H9 (cell line): ENCODE data around the gene RAI14. TPM values are rescaled to one million over a fixed set of nuclear protein-coding genes. Genes with fewer than 3 reads are reported as not detected.

ENCODE experiments used
- DNase-seq: peaks from one replicate; pipeline ENCODE4 v3.0.0-alpha.2; 2017
- H2AFZ ChIP-seq: one replicate; pipeline ENCODE4 v1.6.1; 2013; ENCODE audit warnings: mild to moderate bottlenecking, low read length, control low read depth, moderate library complexity
- H2AK5ac ChIP-seq: 2 replicates; pipeline ENCODE4 v1.6.1; 2013; ENCODE audit warnings: low read length, control low read depth, mixed read lengths; ENCODE audit not compliant: insufficient read length
- H2BK120ac ChIP-seq: one replicate; pipeline ENCODE4 v1.6.1; 2013; ENCODE audit warnings: low read depth, mild to moderate bottlenecking, low read length, control low read depth, inconsistent platforms; ENCODE audit not compliant: poor library complexity, severe bottlenecking
- H2BK12ac ChIP-seq: 2 replicates; pipeline ENCODE4 v1.6.1; 2013; ENCODE audit warnings: low read length, control low read depth, mixed read lengths, low read depth; ENCODE audit not compliant: insufficient read length
- H2BK15ac ChIP-seq: 2 replicates; pipeline ENCODE4 v1.6.1; 2013; ENCODE audit warnings: low read depth, low read length, control low read depth
- H2BK20ac ChIP-seq: one replicate; pipeline ENCODE4 v1.6.1; 2013; ENCODE audit warnings: low read depth, mild to moderate bottlenecking, low read length, control low read depth, inconsistent platforms; ENCODE audit not compliant: poor library complexity, severe bottlenecking
- H2BK5ac ChIP-seq: 2 replicates; pipeline ENCODE4 v1.6.1; 2013; ENCODE audit warnings: low read length, control low read depth, mixed read lengths; ENCODE audit not compliant: insufficient read length
- H3K14ac ChIP-seq: 2 replicates; pipeline ENCODE4 v1.6.1; 2013; ENCODE audit warnings: low read length, control low read depth; ENCODE audit not compliant: insufficient read depth
- H3K18ac ChIP-seq: 2 replicates; pipeline ENCODE4 v1.6.1; 2013; ENCODE audit warnings: low read depth, mild to moderate bottlenecking, mixed read lengths, low read length, control low read depth; ENCODE audit not compliant: insufficient read length
- H3K23ac ChIP-seq: 2 replicates; pipeline ENCODE4 v1.6.1; 2013; ENCODE audit warnings: low read length, control low read depth, mixed read lengths, low read depth; ENCODE audit not compliant: insufficient read length
- H3K23me2 ChIP-seq: 2 replicates; pipeline ENCODE4 v1.6.1; 2013; ENCODE audit warnings: low read depth, mild to moderate bottlenecking, mixed read lengths, low read length, control low read depth; ENCODE audit not compliant: insufficient read length, poor library complexity, severe bottlenecking
- H3K27ac ChIP-seq: 2 replicates; pipeline ENCODE4 v1.5.1; 2013; ENCODE audit warnings: low read length, control low read depth, mixed read lengths, low read depth; ENCODE audit not compliant: insufficient read length
- H3K27me3 ChIP-seq: 2 replicates; pipeline ENCODE4 v1.6.1; 2013; ENCODE audit warnings: low read length, control low read depth, inconsistent platforms; ENCODE audit not compliant: insufficient read depth
- H3K4ac ChIP-seq: 2 replicates; pipeline ENCODE4 v1.6.1; 2013; ENCODE audit warnings: low read depth, mild to moderate bottlenecking, control low read depth, inconsistent platforms, low read length, moderate library complexity
- H3K4me1 ChIP-seq: 2 replicates; pipeline ENCODE4 v1.6.1; 2013; ENCODE audit warnings: low read length, control low read depth, inconsistent platforms; ENCODE audit not compliant: insufficient read depth
- H3K4me2 ChIP-seq: 2 replicates; pipeline ENCODE4 v1.6.1; 2013; ENCODE audit warnings: low read length, control low read depth, mixed read lengths; ENCODE audit not compliant: insufficient read length, insufficient read depth
- H3K56ac ChIP-seq: 2 replicates; pipeline ENCODE4 v1.6.1; 2013; ENCODE audit warnings: low read depth, mild to moderate bottlenecking, mixed read lengths, low read length, control low read depth; ENCODE audit not compliant: insufficient read length
- H3K79me1 ChIP-seq: 2 replicates; pipeline ENCODE4 v1.6.1; 2013; ENCODE audit warnings: low read depth, mild to moderate bottlenecking, moderate library complexity, low read length, control low read depth, inconsistent platforms; ENCODE audit not compliant: insufficient read depth, poor library complexity, severe bottlenecking
- H3K79me2 ChIP-seq: 2 replicates; pipeline ENCODE4 v1.6.1; 2013; ENCODE audit warnings: low read length, control low read depth, inconsistent platforms; ENCODE audit not compliant: insufficient read depth
- H3K9ac ChIP-seq: 2 replicates; pipeline ENCODE4 v1.6.1; 2013; ENCODE audit warnings: low read length, control low read depth, mixed read lengths; ENCODE audit not compliant: insufficient read length; ENCODE audit errors: extremely low read depth
- H3K9me3 ChIP-seq: one replicate; pipeline ENCODE4 v1.6.1; 2013; ENCODE audit warnings: low read depth, low read length, inconsistent platforms; ENCODE audit not compliant: control insufficient read depth
- H3T11ph ChIP-seq: one replicate; pipeline ENCODE4 v1.6.1; 2013; ENCODE audit warnings: mild to moderate bottlenecking, low read length, control low read depth, inconsistent platforms
- H4K20me1 ChIP-seq: one replicate; pipeline ENCODE4 v1.6.1; 2013; ENCODE audit not compliant: control insufficient read depth, insufficient read length, insufficient read depth
- H4K5ac ChIP-seq: 2 replicates; pipeline ENCODE4 v1.6.1; 2013; ENCODE audit warnings: low read depth, mild to moderate bottlenecking, mixed read lengths, low read length, control low read depth; ENCODE audit not compliant: insufficient read length
- H4K8ac ChIP-seq: replicated peaks from 2 replicates; pipeline ENCODE4 v1.6.1; 2013; ENCODE audit warnings: low read length, control low read depth, mixed read lengths, low read depth; ENCODE audit not compliant: insufficient read length
- H4K91ac ChIP-seq: 2 replicates; pipeline ENCODE4 v1.6.1; 2013; ENCODE audit warnings: low read depth, mild to moderate bottlenecking, moderate library complexity, mixed read lengths, low read length, control low read depth; ENCODE audit not compliant: insufficient read length
- H3K27ac Mint-ChIP-seq, 3 experiments: 2 replicates in 2 of 3; 3 replicates in 1 of 3; pipeline ENCODE4 v1.8.0; 2020 to 2021; ENCODE audit warnings: mixed read lengths in 3 of 3, mild to moderate bottlenecking in 1 of 3, moderate library complexity in 1 of 3
- H3K27me3 Mint-ChIP-seq: 2 replicates; pipeline ENCODE4 v1.8.0; 2021; ENCODE audit warnings: low read depth, mild to moderate bottlenecking, moderate library complexity, mixed read lengths
- H3K36me3 Mint-ChIP-seq, 3 experiments: 2 replicates in 2 of 3; 3 replicates in 1 of 3; pipeline ENCODE4 v1.8.0; 2020 to 2021; ENCODE audit warnings: low read depth in 3 of 3, mixed read lengths in 3 of 3; ENCODE audit not compliant: insufficient read depth in 1 of 3
- H3K4me1 Mint-ChIP-seq, 2 experiments: 2 replicates each; pipeline ENCODE4 v1.8.0; 2020; ENCODE audit warnings: mixed read lengths in 2 of 2
- H3K4me3 Mint-ChIP-seq, 2 experiments: 2 replicates in 1 of 2; 3 replicates in 1 of 2; pipeline ENCODE4 v1.8.0; 2020 to 2021; ENCODE audit warnings: mild to moderate bottlenecking in 2 of 2, mixed read lengths in 2 of 2, moderate library complexity in 1 of 2
- H3K9me3 Mint-ChIP-seq, 2 experiments: 2 replicates in 1 of 2; 3 replicates in 1 of 2; pipeline ENCODE4 v1.8.0; 2020; ENCODE audit warnings: mild to moderate bottlenecking in 2 of 2, mixed read lengths in 2 of 2, moderate library complexity in 1 of 2
- CTCF ChIP-seq: fragments of 200-600 bp; sonication (generic); conservative IDR thresholded peaks from 3 replicates; pipeline ENCODE4 v1.8.0; 2021; ENCODE audit warnings: antibody characterized with exemption, mild to moderate bottlenecking
- WGBS: extraction: QIAGEN DNeasy Blood & Tissue Kit; methylation state at CpG from one replicate; pipeline ENCODE4 v1.1.7; 2013; ENCODE audit warnings: missing lambda C conversion rate, low lambda C conversion rate, mixed read lengths; ENCODE audit not compliant: insufficient read length; ENCODE audit errors: extremely low coverage; 5-methylcytosine and 5-hydroxymethylcytosine counted together
- total RNA-seq: library from RNA; stranded (reverse); gene quantifications from 2 replicates; pipeline ENCODE4 v1.2.1, GENCODE V29; 2021

The RAI14 gene
- total RNA-seq, 1 experiment from 2014 or later: 127 TPM

GRCh38 chr5:34624691-34625090, 31.4 kb upstream of the RAI14 start:
- Histone ChIP-seq H3K79me2 (no peaks in the 10 kb centered on the region), H3K18ac (no peak overlapping the region), H3K14ac (no peak overlapping the region), H2BK12ac (no peak overlapping the region), H3K9ac (no peak overlapping the region), H3K23ac (no peak overlapping the region), H3K4ac (no peak overlapping the region), H3K27ac (no peak overlapping the region), H3K79me1 (no peaks in the 10 kb centered on the region), H3K23me2 (no peaks in the 10 kb centered on the region), H3K27me3 (no peaks in the 10 kb centered on the region), H4K20me1 (no peaks in the 10 kb centered on the region), H2BK15ac (no peak overlapping the region), H4K5ac (no peak overlapping the region), H3K4me1 (no peaks in the 10 kb centered on the region), H3K56ac (no peak overlapping the region), H2BK120ac (no peak overlapping the region), H2BK5ac (no peak overlapping the region), H2BK20ac (no peak overlapping the region), H3K9me3 (no peaks in the 10 kb centered on the region), H2AK5ac (no peak overlapping the region), H3K4me2 (no peak overlapping the region), H4K8ac (no peak overlapping the region), H2AFZ (no peak overlapping the region), H3T11ph (no peak overlapping the region), H4K91ac (no peak overlapping the region)
- H3K9me3 Mint-ChIP-seq: no peaks in the 10 kb centered on the region
- H3K27me3 Mint-ChIP-seq: no peaks in the 10 kb centered on the region; the same call in 1 of the 2 replicates
- no CpG with 5 or more reads among the region's 3 CpGs for whole genome bisulfite sequencing
- no peak for DNase-seq
- peaks cover 7 to 11% of the 10 kb centered on the region in 2 experiments for H3K4me1 Mint-ChIP-seq
- H3K27ac Mint-ChIP-seq: no peak overlapping the region
- no peak overlapping the region for H3K4me3 Mint-ChIP-seq
- no peak for TF ChIP-seq CTCF
- H3K36me3 Mint-ChIP-seq: no peaks in the 10 kb centered on the region
